ENCODE data around the gene NOC4L. TPM values are rescaled to one million over a fixed set of nuclear protein-coding genes. Genes with fewer than 3 reads are reported as not detected.

Gene NOC4L
- total RNA-seq, 1 donor from 2014 or later: 16.5 TPM

DNA sequence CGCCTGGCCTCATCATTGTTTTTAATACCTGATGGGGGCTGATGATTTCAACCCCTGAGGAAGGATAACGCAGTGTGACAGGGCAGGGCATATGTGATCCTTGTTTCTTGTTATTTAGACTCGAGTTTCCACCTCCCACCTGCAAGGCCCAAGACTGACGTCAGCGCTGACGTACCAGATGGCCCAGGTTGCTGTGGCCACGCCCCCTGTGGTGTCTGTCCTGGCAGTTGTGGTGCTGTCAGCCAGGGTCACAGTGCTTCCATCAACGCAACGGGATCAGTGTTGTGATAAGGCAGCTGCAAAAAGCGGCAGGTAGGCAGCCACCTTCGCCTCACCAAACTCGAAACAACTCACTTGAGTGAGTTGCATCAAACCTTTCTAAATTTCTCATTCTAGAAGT, 18.5 kb upstream of the NOC4L start:
- peaks cover 48% of the 10 kb centered on the region for H3K36me3 ChIP-seq
- ATAC-seq: no peak

DNA sequence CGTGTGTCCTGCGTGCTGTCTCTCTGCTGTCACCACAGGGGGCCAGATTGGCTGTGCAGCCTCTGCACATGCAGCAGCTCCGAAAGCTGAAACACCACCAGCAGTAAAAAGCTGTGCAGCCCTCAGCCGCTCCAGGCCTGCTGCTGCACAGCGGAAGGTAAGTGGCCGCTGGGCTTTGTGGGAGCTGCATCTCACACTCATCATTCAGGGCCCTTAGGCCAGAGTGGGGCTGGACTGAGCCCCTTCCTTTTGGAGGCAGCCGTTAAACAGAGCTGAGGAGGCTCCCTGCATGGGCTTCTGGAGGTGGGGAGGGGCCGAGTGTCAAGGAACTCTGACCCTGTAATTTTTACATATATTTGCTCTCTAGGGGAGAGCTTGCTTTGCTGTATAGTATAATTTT, 17.2 kb upstream of the NOC4L start:
- H3K4me1 ChIP-seq: no peaks in the 10 kb centered on the region
- no peak overlapping the region for H3K27ac ChIP-seq
- TF ChIP-seq, protein P1, sequence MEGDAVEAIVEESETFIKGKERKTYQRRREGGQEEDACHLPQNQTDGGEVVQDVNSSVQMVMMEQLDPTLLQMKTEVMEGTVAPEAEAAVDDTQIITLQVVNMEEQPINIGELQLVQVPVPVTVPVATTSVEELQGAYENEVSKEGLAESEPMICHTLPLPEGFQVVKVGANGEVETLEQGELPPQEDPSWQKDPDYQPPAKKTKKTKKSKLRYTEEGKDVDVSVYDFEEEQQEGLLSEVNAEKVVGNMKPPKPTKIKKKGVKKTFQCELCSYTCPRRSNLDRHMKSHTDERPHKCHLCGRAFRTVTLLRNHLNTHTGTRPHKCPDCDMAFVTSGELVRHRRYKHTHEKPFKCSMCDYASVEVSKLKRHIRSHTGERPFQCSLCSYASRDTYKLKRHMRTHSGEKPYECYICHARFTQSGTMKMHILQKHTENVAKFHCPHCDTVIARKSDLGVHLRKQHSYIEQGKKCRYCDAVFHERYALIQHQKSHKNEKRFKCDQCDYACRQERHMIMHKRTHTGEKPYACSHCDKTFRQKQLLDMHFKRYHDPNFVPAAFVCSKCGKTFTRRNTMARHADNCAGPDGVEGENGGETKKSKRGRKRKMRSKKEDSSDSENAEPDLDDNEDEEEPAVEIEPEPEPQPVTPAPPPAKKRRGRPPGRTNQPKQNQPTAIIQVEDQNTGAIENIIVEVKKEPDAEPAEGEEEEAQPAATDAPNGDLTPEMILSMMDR (IDR thresholded peaks at IDR 0.05): no peak
- ATAC-seq (no peak), DNase-seq (no peak)
- peaks cover 35% of the 10 kb centered on the region for H3K36me3 ChIP-seq
- no peaks in the 10 kb centered on the region for H3K9me3 ChIP-seq
- intact Hi-C loops (cut with DNase I): no loop called here
- H3K4me3 ChIP-seq: no peak overlapping the region
- H3K27me3 ChIP-seq: no peaks in the 10 kb centered on the region

More for the DNA sequence above, 18.5 kb upstream of the NOC4L start:
- intact Hi-C loops (cut with DNase I): no loop called here
- Histone ChIP-seq H3K4me3 (no peak overlapping the region), H3K9me3 (no peaks in the 10 kb centered on the region), H3K27ac (no peak overlapping the region), H3K4me1 (no peaks in the 10 kb centered on the region), H3K27me3 (no peaks in the 10 kb centered on the region)
- TF ChIP-seq, protein P1 (IDR thresholded peaks at IDR 0.05): no peak
- peak; percentile 51 for DNase-seq

DNA sequence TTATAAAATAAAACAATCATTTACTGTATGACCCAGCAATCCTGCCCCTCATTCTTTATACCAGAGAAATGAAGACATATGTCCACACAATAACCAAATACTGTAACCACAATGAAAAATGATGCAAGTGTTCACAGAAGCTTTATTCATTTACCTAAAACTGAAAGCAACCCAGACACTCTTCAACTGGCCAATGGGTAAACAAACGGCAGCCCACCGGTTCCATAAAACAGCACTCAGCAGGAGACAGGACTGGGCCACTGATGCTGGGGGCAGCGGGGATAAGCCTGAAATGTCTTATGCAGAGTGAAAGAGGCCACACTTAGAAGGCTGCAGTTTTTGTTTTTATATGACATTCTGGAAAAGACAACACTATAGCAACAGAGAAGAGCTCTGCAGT, 15.2 kb upstream of the NOC4L start:
- H3K27ac ChIP-seq: no peak overlapping the region
- peaks cover 21% of the 10 kb centered on the region for H3K36me3 ChIP-seq
- intact Hi-C loops (cut with DNase I): no loop called here
- no peak for DNase-seq
- no peaks in the 10 kb centered on the region for H3K4me1 ChIP-seq
- TF ChIP-seq, protein P1 (IDR thresholded peaks at IDR 0.05): no peak
- no peaks in the 10 kb centered on the region for H3K27me3 ChIP-seq
- H3K9me3 ChIP-seq: no peaks in the 10 kb centered on the region
- no peak for ATAC-seq
- no peak overlapping the region for H3K4me3 ChIP-seq

DNA sequence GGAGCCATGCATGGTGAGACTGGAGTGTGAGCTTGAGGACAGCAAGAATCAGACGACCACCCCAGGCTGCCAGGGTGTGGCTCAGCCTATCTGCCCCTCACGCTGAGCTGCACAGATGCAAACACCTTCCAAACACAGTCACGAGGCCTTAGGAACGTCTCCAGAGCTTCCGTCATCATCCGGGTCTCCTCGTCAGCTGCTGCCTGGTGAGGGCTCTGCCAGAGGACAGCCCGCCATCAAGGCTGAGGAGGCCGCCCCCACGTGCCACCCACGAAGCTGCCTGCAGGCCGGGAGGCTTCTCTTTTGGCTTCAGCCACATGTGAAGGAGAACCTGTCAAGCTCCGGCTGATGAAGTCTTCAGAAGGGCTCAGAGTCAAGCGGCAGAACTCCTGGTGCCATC, 13.6 kb upstream of the NOC4L start:
- TF ChIP-seq, protein P1 (IDR thresholded peaks at IDR 0.05): no peak
- peaks cover 15% of the 10 kb centered on the region for H3K36me3 ChIP-seq
- H3K27me3 ChIP-seq: no peaks in the 10 kb centered on the region
- no peaks in the 10 kb centered on the region for H3K4me1 ChIP-seq
- intact Hi-C loops (cut with DNase I): no loop called here
- H3K4me3 ChIP-seq: no peak overlapping the region
- ATAC-seq (no peak), DNase-seq (peak; percentile 45)
- no peak overlapping the region for H3K27ac ChIP-seq
- H3K9me3 ChIP-seq: no peaks in the 10 kb centered on the region

DNA sequence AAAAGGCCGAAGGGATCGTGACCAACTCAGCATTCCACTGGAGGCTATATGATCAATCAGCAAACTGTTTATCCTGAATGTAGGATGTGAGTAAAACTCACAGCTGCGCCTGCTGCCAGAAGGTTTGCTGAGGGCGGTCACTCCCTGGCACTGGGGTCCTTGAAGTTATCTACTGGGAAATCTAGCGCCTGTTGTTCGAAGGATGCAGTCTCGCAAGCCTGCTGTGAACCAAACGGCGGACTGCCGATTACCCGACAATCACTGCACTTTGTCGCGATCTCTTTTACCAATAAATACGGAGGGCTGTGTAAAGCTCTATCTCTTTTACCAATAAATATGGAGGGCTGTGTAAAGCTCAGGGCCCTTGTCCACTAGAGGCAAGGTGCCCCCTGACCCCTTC, 13.0 kb upstream of the NOC4L start:
- TF ChIP-seq, protein P1 (IDR thresholded peaks at IDR 0.05): no peak
- Histone ChIP-seq H3K36me3 (peaks cover 10% of the 10 kb centered on the region), H3K9me3 (no peaks in the 10 kb centered on the region), H3K4me1 (no peaks in the 10 kb centered on the region), H3K27ac (no peak overlapping the region), H3K4me3 (no peak overlapping the region), H3K27me3 (no peaks in the 10 kb centered on the region)
- peak; percentile 23 for DNase-seq
- intact Hi-C loops (cut with DNase I): no loop called here
- ATAC-seq: no peak

GRCh38 chr12:132131952-132132351, 12.3 kb upstream of the NOC4L start:
- Histone ChIP-seq H3K9me3 (no peaks in the 10 kb centered on the region), H3K27me3 (no peaks in the 10 kb centered on the region), H3K4me3 (no peak overlapping the region), H3K27ac (no peak overlapping the region), H3K4me1 (no peaks in the 10 kb centered on the region), H3K36me3 (peaks cover 3% of the 10 kb centered on the region)
- intact Hi-C loops (cut with DNase I): no loop called here
- DNase-seq (peak; percentile 53), ATAC-seq (no peak)
- TF ChIP-seq, protein P1 (IDR thresholded peaks at IDR 0.05): no peak
